ENCODE data around the gene KIAA0513.

GRCh38 chr16:85094176-85094805 is 66.7 kb downstream of the KIAA0513 start:
- TF ChIP-seq CTCF (IDR thresholded peaks at IDR 0.05) (no peak), POLR2A (IDR thresholded peaks at IDR 0.05) (no peak)

Measured in heart left ventricle (tissue), 13 donors.